ENCODE data around the gene HIF1A. TPM values are rescaled to one million over a fixed set of nuclear protein-coding genes. Genes with fewer than 3 reads are reported as not detected.

HIF1A gene
- 87.0 TPM for total RNA-seq

GRCh38 chr14:61694830-61695694 lies at the start of gene HIF1A:
Gene HIF1A, plus strand, starts transcription at chr14:61695513. Its CDS starts 292 bp downstream, at chr14:61695805.
- peak; percentile 91 to 98 for DNase-seq (ENCODE audit: low spot score in 2 of 2)
- TF ChIP-seq, protein P1, sequence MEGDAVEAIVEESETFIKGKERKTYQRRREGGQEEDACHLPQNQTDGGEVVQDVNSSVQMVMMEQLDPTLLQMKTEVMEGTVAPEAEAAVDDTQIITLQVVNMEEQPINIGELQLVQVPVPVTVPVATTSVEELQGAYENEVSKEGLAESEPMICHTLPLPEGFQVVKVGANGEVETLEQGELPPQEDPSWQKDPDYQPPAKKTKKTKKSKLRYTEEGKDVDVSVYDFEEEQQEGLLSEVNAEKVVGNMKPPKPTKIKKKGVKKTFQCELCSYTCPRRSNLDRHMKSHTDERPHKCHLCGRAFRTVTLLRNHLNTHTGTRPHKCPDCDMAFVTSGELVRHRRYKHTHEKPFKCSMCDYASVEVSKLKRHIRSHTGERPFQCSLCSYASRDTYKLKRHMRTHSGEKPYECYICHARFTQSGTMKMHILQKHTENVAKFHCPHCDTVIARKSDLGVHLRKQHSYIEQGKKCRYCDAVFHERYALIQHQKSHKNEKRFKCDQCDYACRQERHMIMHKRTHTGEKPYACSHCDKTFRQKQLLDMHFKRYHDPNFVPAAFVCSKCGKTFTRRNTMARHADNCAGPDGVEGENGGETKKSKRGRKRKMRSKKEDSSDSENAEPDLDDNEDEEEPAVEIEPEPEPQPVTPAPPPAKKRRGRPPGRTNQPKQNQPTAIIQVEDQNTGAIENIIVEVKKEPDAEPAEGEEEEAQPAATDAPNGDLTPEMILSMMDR (IDR thresholded peaks at IDR 0.05), result no peak
- Histone ChIP-seq H3K36me3 (no peaks in the 10 kb centered on the region), H3K9me3 (no peaks in the 10 kb centered on the region), H3K27me3 (no peaks in the 10 kb centered on the region), H3K4me1 (peaks cover 3 to 6% of the 10 kb centered on the region in 2 donors), H3K27ac (peak within 1 kb of the TSS; percentile 96 to 98), H3K4me3 (peak within 1 kb of the TSS; percentile 95)
- intact Hi-C loops (cut with DNase I), result loop anchor here (1.0 to 5.0 kb wide), 4 partner anchors 56 to 413 kb away; partner anchors contain the start of gene TMEM30B

- Histone ChIP-seq H3K36me3 (no peaks in the 10 kb centered on the region), H3K4me3 (no peak overlapping the region), H3K4me1 (no peaks in the 10 kb centered on the region), H3K27me3 (no peaks in the 10 kb centered on the region), H3K9me3 (no peaks in the 10 kb centered on the region), H3K27ac (no peak overlapping the region)
- no peak for DNase-seq (ENCODE audit: low spot score in 2 of 2)
- intact Hi-C loops (cut with DNase I), result no loop called here
- TF ChIP-seq, protein P1 (IDR thresholded peaks at IDR 0.05), result no peak
Measured at GRCh38 chr14:61646366-61647116, 48.8 kb upstream of the HIF1A start.

GRCh38 chr14:61647704-61648103 lies 47.6 kb upstream of the HIF1A start:
- H3K9me3 ChIP-seq, result no peaks in the 10 kb centered on the region
- no peak for DNase-seq (ENCODE audit: low spot score in 2 of 2)
- no peaks in the 10 kb centered on the region for H3K4me1 ChIP-seq
- H3K36me3 ChIP-seq, result no peaks in the 10 kb centered on the region
- intact Hi-C loops (cut with DNase I), result no loop called here
- no peak overlapping the region for H3K27ac ChIP-seq
- no peak overlapping the region for H3K4me3 ChIP-seq
- TF ChIP-seq, protein P1 (IDR thresholded peaks at IDR 0.05), result no peak
- H3K27me3 ChIP-seq, result no peaks in the 10 kb centered on the region

DNA sequence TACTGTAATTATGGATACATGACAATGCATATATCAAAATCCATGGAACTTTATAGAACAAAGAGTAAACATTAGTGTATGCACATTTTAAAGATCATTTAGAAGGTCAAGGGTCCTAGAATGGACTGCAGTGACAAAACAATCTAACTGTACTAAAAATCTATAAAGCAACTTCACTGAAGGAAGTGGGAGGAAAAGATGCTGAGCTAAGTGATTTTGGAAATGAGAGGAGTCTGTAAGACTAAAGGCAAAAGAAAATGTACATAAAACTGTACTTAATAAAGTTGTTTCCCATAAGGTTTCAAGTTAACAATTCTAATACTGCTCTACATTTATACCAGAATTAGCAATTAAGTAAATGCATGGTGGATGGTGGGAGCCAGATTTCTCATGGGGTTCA lies 46.9 kb upstream of the HIF1A start:
- H3K4me3 ChIP-seq, result no peak overlapping the region
- no peak overlapping the region for H3K27ac ChIP-seq
- intact Hi-C loops (cut with DNase I), result no loop called here
- no peaks in the 10 kb centered on the region for H3K36me3 ChIP-seq
- no peaks in the 10 kb centered on the region for H3K27me3 ChIP-seq
- TF ChIP-seq, protein P1 (IDR thresholded peaks at IDR 0.05), result no peak
- H3K9me3 ChIP-seq, result no peaks in the 10 kb centered on the region
- DNase-seq (ENCODE audit: low spot score in 2 of 2), result no peak
- H3K4me1 ChIP-seq, result no peaks in the 10 kb centered on the region

DNA sequence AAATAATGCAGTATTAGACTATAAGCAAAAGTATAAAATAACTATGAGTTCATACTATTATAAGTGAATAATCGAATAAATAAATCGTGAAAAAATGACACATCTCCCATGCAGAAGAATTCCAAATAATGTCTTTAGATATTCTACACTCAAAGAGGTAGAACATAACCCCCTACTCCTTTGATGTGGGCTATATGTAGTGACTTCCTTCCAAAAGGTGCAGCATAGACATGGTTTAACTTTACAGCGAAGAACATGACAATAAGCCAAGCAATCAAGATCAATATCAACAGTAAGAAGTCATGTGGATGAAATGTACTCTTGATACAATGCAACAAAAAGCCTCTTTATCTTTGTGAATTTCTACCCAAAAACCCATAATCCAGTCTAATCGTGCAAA lies 46.0 kb upstream of the HIF1A start:
- intact Hi-C loops (cut with DNase I), result no loop called here
- DNase-seq (ENCODE audit: low spot score in 2 of 2), result no peak
- Histone ChIP-seq H3K4me3 (no peak overlapping the region), H3K27me3 (no peaks in the 10 kb centered on the region), H3K9me3 (no peaks in the 10 kb centered on the region), H3K27ac (no peak overlapping the region), H3K36me3 (no peaks in the 10 kb centered on the region), H3K4me1 (no peaks in the 10 kb centered on the region)
- TF ChIP-seq, protein P1 (IDR thresholded peaks at IDR 0.05), result no peak

All from ascending aorta (tissue), 2 donors.